PC-9 (cell line): ENCODE data around the gene SEZ6L.

Experiments used
- CTCF ChIP-seq: fragments of 200-600 bp; sonication (generic); conservative IDR thresholded peaks from 2 replicates; pipeline ENCODE4 v1.6.1; 2017; ENCODE audit warnings: mixed run types, antibody characterized with exemption, mild to moderate bottlenecking, moderate library complexity
- EZH2 ChIP-seq: fragments of 200-600 bp; sonication (generic); IDR thresholded peaks from 2 replicates; pipeline ENCODE4 v1.8.0; 2017; ENCODE audit warnings: antibody characterized with exemption, low read depth

- TF ChIP-seq CTCF: no peak
- no peak for TF ChIP-seq EZH2
These were observed 188.6 kb downstream of the SEZ6L start for GRCh38 chr22:26357813-26358212.
